Fibroblast of lung (primary cell): ENCODE data around the gene ITFG2.

ENCODE experiments used
- CTCF ChIP-seq, 2 donors: IDR thresholded peaks in 1 of 2; conservative IDR thresholded peaks in 1 of 2; 1 replicate in 1 of 2; 2 replicates in 1 of 2; pipeline ENCODE4 v1.5.1; 2011 to 2012; ENCODE audit warnings: low read length in 2 of 2, control low read depth in 1 of 2, inconsistent platforms in 1 of 2, low read depth in 1 of 2, mild to moderate bottlenecking in 1 of 2
- EZH2 ChIP-seq: IDR thresholded peaks from 2 replicates; pipeline ENCODE4 v1.5.1; 2012; ENCODE audit warnings: low read length, control low read depth, mild to moderate bottlenecking; ENCODE audit errors: missing control alignments

DNA sequence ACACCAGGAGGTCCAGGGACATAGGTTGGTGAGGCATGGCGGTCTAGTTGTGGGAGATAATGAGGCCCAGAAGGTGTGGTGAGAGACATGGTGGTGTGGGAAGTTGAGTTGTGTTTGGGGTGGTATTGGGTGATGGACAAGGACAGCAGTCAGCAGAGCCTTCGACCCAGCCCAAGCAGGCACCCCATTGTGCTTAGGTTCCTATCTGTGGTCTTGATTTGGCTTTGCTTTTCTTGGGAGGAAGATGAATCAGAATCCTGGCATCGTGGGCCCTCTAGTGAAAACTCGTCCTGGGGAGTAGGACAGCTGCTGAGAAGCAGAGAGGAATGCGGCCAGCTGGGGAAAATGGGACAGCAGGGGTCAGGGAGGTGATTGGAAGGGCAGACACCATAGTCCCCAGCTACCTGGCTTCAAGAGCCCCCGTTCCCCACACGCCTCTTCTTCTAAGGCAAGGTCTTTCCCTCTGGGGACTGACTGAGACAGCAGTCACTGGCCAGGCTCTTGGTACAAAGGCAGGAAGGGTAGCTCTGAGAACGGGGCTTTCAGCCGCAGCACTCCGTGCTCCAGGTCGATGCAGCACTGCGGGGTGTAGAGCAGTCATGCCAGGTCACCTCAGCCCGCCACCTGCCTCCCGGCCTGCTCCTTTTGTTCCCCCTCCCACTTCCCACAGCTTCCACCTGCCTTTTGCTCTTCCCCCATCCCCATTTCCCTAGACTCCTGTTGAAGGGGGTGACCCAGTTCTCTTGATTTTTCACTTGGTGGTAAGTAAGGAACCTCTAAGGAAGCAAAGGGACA lies 14.4 kb downstream of the ITFG2 start:
- TF ChIP-seq EZH2, result no peak
- no peak for TF ChIP-seq CTCF (conservative IDR thresholded peaks at IDR 0.05 in 1 of 2, IDR thresholded peaks at IDR 0.05 in 1 of 2; ENCODE audit: low read depth in 1 of 2, low read length in 2 of 2)
